Immature natural killer cell (primary cell): ENCODE results near the gene SLC36A1. TPM values are rescaled to one million over a fixed set of nuclear protein-coding genes. Genes with fewer than 3 reads are reported as not detected.
"Not testable (repeated sequence)": the region's sequence is repeated elsewhere in the genome, so short reads cannot be mapped to it uniquely, and the experiment has no call there.

Experiments used
- DNase-seq, 3 donors: peaks; one replicate each; pipeline ENCODE4 v3.0.0; 2022; ENCODE audit warnings: mixed read lengths in 1 of 3
- H3K27ac Mint-ChIP-seq, 6 donors: one replicate each; pipeline ENCODE4 v1.8.0; 2020; ENCODE audit warnings: mixed read lengths in 6 of 6, mild to moderate bottlenecking in 5 of 6, inconsistent platforms in 4 of 6, moderate library complexity in 3 of 6
- H3K27me3 Mint-ChIP-seq, 3 donors: one replicate each; pipeline ENCODE4 v1.8.0; 2020 to 2021; ENCODE audit warnings: low read depth in 3 of 3, mild to moderate bottlenecking in 3 of 3, mixed read lengths in 3 of 3, moderate library complexity in 3 of 3, inconsistent platforms in 1 of 3
- H3K36me3 Mint-ChIP-seq, 3 donors: one replicate each; pipeline ENCODE4 v1.8.0; 2020; ENCODE audit warnings: mixed read lengths in 3 of 3, inconsistent platforms in 2 of 3, mild to moderate bottlenecking in 2 of 3
- H3K4me1 Mint-ChIP-seq, 2 donors: one replicate each; pipeline ENCODE4 v1.8.0; 2020; ENCODE audit warnings: inconsistent platforms in 2 of 2, mild to moderate bottlenecking in 2 of 2, mixed read lengths in 2 of 2, moderate library complexity in 1 of 2
- H3K4me3 Mint-ChIP-seq, 5 donors: one replicate each; pipeline ENCODE4 v1.8.0; 2020; ENCODE audit warnings: mild to moderate bottlenecking in 5 of 5, mixed read lengths in 5 of 5, inconsistent platforms in 3 of 5, moderate library complexity in 3 of 5
- H3K9me3 Mint-ChIP-seq, 6 donors: one replicate each; pipeline ENCODE4 v1.8.0; 2020; ENCODE audit warnings: mild to moderate bottlenecking in 6 of 6, mixed read lengths in 6 of 6, inconsistent platforms in 4 of 6, moderate library complexity in 3 of 6
- polyA plus RNA-seq, 3 donors: library from polyadenylated mRNA; unstranded; fragments of 300-500 nt; fragmentation: Illumina TruSeq; gene quantifications; one replicate each; pipeline ENCODE4 v1.2.3, GENCODE V29; 2021

Gene SLC36A1
- polyA plus RNA-seq, 3 donors from 2014 or later = 0.51 to 2.8 (median 1.4) TPM

GRCh38 chr5:151504006-151504405 lies 56.6 kb downstream of the SLC36A1 start:
- H3K4me3 Mint-ChIP-seq = no peak overlapping the region
- H3K27me3 Mint-ChIP-seq = peaks cover 0 to 3% (median 0%) of the 10 kb centered on the region in 3 donors
- no peaks in the 10 kb centered on the region for H3K9me3 Mint-ChIP-seq
- DNase-seq = no peak
- peaks cover 0 to 3% (median 0%) of the 10 kb centered on the region in 3 donors for H3K36me3 Mint-ChIP-seq
- peaks cover 5 to 6% of the 10 kb centered on the region in 2 donors for H3K4me1 Mint-ChIP-seq
- H3K27ac Mint-ChIP-seq = no peak overlapping the region

DNA sequence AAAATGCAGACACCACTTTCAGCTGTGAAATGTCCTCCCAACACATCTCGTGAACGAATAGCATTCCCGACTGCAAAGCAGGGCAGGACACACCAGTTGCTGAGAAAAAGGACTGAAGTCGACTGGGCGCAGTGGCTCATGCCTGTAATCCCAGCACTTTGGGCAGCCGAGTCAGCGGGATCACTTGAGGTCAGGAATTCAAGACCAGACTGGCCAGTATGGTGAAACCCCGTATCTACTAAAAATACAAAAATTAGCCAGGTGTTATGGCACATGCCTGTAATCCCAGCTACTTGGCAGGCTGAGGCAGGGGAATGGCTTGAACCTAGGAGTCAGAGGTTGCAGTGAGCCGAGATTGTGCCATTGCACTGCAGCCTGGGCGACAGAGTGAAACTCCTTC lies 60.9 kb downstream of the SLC36A1 start:
- H3K4me3 Mint-ChIP-seq, H3K27me3 Mint-ChIP-seq, DNase-seq, H3K27ac Mint-ChIP-seq, H3K4me1 Mint-ChIP-seq, H3K36me3 Mint-ChIP-seq, H3K9me3 Mint-ChIP-seq: not testable (repeated sequence)

DNA sequence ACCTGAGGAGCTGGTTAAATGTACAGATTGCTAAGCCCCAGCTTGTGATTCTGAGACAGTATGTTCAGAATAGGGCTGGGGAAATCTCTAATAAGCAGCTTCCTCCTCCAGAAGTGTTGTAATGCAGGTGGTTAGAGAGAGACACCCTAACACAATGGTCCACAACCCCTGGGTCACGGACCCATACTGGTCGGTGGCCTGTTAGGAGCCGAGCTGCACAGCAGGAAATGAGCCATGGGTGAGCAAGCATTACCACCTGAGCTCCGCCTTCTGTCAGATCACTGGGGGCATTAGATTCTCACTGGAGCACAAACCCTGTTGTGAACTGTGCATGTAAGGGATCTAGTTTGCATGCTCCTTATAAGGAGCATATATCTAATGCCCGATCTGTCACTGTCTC lies 61.8 kb downstream of the SLC36A1 start:
- Mint-ChIP-seq H3K36me3 (peaks cover 0 to 3% (median 0%) of the 10 kb centered on the region in 3 donors), H3K4me3 (no peak overlapping the region), H3K27me3 (no peaks in the 10 kb centered on the region), H3K9me3 (no peaks in the 10 kb centered on the region), H3K4me1 (no peaks in the 10 kb centered on the region), H3K27ac (no peak overlapping the region)
- no peak for DNase-seq

DNA sequence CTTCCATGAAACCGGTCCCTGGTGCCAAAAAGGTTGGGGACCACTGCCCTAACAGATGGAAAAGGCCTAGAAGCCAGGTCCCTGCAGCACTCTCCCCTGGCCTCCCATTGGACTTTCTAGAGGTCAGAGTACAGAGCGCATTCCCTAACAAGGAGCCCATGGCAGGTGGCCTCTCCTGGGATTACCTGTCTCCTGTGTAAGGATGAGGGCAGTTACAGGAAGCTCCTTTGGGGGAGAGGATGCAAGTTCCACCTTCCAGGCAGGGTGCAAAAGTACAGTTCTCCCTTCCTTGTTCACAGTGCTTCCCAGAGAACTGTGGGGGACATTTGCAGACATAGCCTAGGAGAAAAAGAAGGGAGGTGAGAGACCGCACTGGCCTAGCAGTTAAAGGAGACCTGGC lies 62.4 kb downstream of the SLC36A1 start:
- Mint-ChIP-seq H3K9me3 (no peaks in the 10 kb centered on the region), H3K27ac (no peak overlapping the region), H3K4me3 (no peak overlapping the region), H3K4me1 (no peaks in the 10 kb centered on the region), H3K36me3 (peaks cover 0 to 3% (median 0%) of the 10 kb centered on the region in 3 donors), H3K27me3 (no peaks in the 10 kb centered on the region)
- no peak for DNase-seq

- no peak overlapping the region for H3K27ac Mint-ChIP-seq
- H3K36me3 Mint-ChIP-seq = peaks cover 0 to 3% (median 0%) of the 10 kb centered on the region in 3 donors
- H3K9me3 Mint-ChIP-seq = no peaks in the 10 kb centered on the region
- H3K4me3 Mint-ChIP-seq = no peak overlapping the region
- H3K27me3 Mint-ChIP-seq = peaks cover 0 to 2% (median 1%) of the 10 kb centered on the region in 3 donors
- DNase-seq = no peak
- no peaks in the 10 kb centered on the region for H3K4me1 Mint-ChIP-seq
Measured at GRCh38 chr5:151517122-151517920, 69.9 kb downstream of the SLC36A1 start.

GRCh38 chr5:151520294-151520693 lies 72.9 kb downstream of the SLC36A1 start:
- Mint-ChIP-seq H3K9me3 (no peaks in the 10 kb centered on the region), H3K27me3 (peaks cover 1 to 2% (median 1%) of the 10 kb centered on the region in 3 donors), H3K4me1 (no peaks in the 10 kb centered on the region), H3K4me3 (no peak overlapping the region), H3K27ac (no peak overlapping the region), H3K36me3 (no peaks in the 10 kb centered on the region)
- no peak for DNase-seq

GRCh38 chr5:151522226-151522625 lies 74.8 kb downstream of the SLC36A1 start:
- Mint-ChIP-seq H3K9me3 (no peaks in the 10 kb centered on the region), H3K4me1 (no peaks in the 10 kb centered on the region), H3K27me3 (peaks cover 1 to 2% (median 1%) of the 10 kb centered on the region in 3 donors), H3K27ac (no peak overlapping the region), H3K4me3 (no peak overlapping the region), H3K36me3 (no peaks in the 10 kb centered on the region)
- no peak for DNase-seq

- Mint-ChIP-seq H3K27me3 (peaks cover under 1 to 1% (median 1%) of the 10 kb centered on the region in 3 donors), H3K9me3 (no peaks in the 10 kb centered on the region), H3K27ac (no peak overlapping the region), H3K36me3 (no peaks in the 10 kb centered on the region), H3K4me1 (no peaks in the 10 kb centered on the region), H3K4me3 (no peak overlapping the region)
- peak in 2 of 3 donors; percentile 7 to 10 for DNase-seq
Measured at GRCh38 chr5:151523335-151523734, 75.9 kb downstream of the SLC36A1 start.

DNA sequence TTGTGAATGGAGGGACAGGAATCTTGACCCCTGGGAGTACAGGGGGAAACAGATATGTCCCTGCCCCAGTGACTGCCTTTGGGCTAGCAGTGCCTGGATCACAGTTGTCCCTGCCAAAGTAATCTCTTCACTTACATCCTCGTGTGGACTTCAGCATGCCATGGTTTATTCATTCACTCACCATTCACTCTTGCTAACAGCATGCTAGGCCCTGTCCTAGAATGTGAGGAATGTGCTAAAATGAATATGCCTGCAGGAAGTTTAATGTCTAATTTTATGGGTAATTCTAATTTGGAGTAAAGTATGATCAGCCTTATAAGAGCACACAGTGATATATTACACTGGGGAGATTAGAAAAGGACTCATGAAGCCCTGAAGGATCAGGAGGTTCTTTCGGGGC lies 80.8 kb downstream of the SLC36A1 start:
- no peak for DNase-seq
- Mint-ChIP-seq H3K4me3 (no peak overlapping the region), H3K27me3 (peaks cover 0 to 4% (median 2%) of the 10 kb centered on the region in 3 donors)

DNA sequence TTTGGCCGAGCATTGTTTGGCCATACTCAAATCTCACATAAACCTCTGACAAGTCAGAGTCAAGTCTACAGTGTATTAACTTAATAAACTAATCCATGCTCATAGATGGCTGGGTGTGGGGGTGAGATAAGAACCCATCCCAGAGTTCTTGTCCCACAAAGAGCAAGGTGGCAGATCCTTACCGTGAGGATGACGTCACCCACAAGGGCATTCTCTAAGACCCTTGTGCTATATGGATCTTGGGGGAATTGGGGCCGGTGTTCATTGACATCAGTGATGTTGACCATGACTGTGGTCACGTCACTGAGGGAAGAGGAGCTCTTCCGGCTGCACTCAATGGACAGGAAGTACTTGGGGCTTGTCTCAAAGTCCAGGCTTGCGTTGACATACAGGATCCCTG lies 81.6 kb downstream of the SLC36A1 start:
- no peak for DNase-seq
- Mint-ChIP-seq H3K27me3 (peaks cover 0 to 4% (median 2%) of the 10 kb centered on the region in 3 donors), H3K36me3 (no peaks in the 10 kb centered on the region), H3K27ac (no peak overlapping the region), H3K9me3 (no peaks in the 10 kb centered on the region), H3K4me1 (no peaks in the 10 kb centered on the region), H3K4me3 (no peak overlapping the region)

More for the DNA sequence above, 80.8 kb downstream of the SLC36A1 start:
- Mint-ChIP-seq H3K27ac (no peak overlapping the region), H3K36me3 (no peaks in the 10 kb centered on the region), H3K9me3 (no peaks in the 10 kb centered on the region), H3K4me1 (no peaks in the 10 kb centered on the region)

DNA sequence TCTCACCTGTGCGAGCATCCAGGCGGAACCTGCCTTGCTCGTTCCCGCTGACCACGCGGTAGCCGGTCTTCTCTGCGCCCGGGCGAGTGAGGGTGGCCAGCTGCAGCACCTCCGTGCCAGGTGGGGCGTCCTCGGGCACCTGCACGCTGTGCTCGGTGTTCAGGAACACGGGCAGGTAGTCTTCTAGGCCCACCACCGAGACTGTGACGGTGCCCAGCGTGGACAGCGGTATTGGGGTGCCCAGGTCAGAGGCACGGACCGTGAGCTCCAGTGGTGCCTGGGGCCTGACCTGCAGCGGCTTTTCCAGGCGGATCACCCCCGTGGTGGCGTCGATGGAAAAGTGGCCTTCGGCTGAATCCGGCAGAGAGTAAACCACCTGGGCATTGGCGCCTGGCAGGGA lies 84.2 kb downstream of the SLC36A1 start:
- no peak for DNase-seq
- Mint-ChIP-seq H3K4me3 (no peak overlapping the region), H3K9me3 (no peaks in the 10 kb centered on the region), H3K27me3 (peaks cover 0 to 5% (median 3%) of the 10 kb centered on the region in 3 donors), H3K4me1 (no peaks in the 10 kb centered on the region), H3K36me3 (no peaks in the 10 kb centered on the region), H3K27ac (no peak overlapping the region)

- H3K27me3 Mint-ChIP-seq = peaks cover 0 to 5% (median 5%) of the 10 kb centered on the region in 3 donors
- H3K36me3 Mint-ChIP-seq = no peaks in the 10 kb centered on the region
- no peaks in the 10 kb centered on the region for H3K4me1 Mint-ChIP-seq
- no peak overlapping the region for H3K4me3 Mint-ChIP-seq
- no peaks in the 10 kb centered on the region for H3K9me3 Mint-ChIP-seq
- no peak overlapping the region for H3K27ac Mint-ChIP-seq
- no peak for DNase-seq
Measured at GRCh38 chr5:151532416-151532815, 85.0 kb downstream of the SLC36A1 start.

GRCh38 chr5:151534350-151534749 lies 86.9 kb downstream of the SLC36A1 start:
- Mint-ChIP-seq H3K4me1 (no peaks in the 10 kb centered on the region), H3K9me3 (no peaks in the 10 kb centered on the region), H3K27ac (no peak overlapping the region), H3K27me3 (peaks cover 0 to 7% (median 3%) of the 10 kb centered on the region in 3 donors), H3K36me3 (no peaks in the 10 kb centered on the region), H3K4me3 (no peak overlapping the region)
- DNase-seq = peak; percentile 11 to 37 (median 14)

DNA sequence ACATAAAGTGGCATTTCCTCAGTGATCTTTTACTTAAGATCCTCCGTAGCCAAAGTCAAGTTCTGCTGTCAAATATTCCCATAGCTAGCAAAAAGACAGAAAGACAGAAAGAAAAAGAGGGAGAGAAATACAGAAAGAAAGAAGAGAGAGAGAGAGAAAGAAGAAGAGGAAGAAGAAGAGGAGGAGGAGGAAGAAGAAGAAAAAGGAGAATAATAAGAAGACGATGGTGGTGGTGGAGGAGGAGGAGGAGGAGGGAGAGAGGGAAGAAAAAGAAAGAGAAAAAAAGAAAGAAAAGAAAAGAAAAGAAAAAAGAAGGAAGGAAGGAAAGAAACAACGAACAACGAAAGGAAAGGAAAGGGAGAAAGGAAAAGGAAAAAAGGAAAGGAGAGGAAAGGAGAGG lies 89.6 kb downstream of the SLC36A1 start:
- Mint-ChIP-seq H3K4me1 (no peaks in the 10 kb centered on the region), H3K27me3 (peaks cover 0 to 4% (median 3%) of the 10 kb centered on the region in 3 donors), H3K4me3 (no peak overlapping the region), H3K27ac (peak overlapping the region in 2 of 6 donors; percentile 3 to 63), H3K9me3 (no peaks in the 10 kb centered on the region), H3K36me3 (no peaks in the 10 kb centered on the region)
- DNase-seq = no peak

DNA sequence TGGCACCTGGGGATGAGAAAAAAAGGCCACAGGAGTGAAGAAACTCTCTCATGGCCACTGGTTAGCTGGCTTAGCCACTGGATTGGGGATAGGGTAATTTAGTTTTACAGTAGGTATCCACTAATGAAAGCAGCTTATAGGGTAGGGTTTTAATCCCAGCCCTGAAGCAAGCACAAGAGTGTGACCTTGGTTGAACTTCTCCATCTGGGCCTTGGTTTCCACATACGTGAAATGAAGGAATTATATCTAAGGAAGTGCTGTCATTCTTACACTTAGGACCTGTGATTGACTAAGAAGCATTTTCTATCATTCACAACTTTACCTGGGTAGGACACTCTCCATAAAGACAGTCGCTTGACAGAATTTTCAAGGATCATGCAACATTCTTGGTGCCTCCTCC lies 94.2 kb downstream of the SLC36A1 start:
- no peaks in the 10 kb centered on the region for H3K36me3 Mint-ChIP-seq
- H3K27ac Mint-ChIP-seq = no peak overlapping the region
- peaks cover 0 to 4% (median 2%) of the 10 kb centered on the region in 3 donors for H3K27me3 Mint-ChIP-seq
- DNase-seq = no peak
- no peaks in the 10 kb centered on the region for H3K9me3 Mint-ChIP-seq
- no peak overlapping the region for H3K4me3 Mint-ChIP-seq
- H3K4me1 Mint-ChIP-seq = no peaks in the 10 kb centered on the region
